Endothelial cell of umbilical vein (primary cell): ENCODE measurements around the gene TMEM11. TPM values are rescaled to one million over a fixed set of nuclear protein-coding genes. Genes with fewer than 3 reads are reported as not detected.

Source experiments
- BruUV-seq: library from RNA; stranded (reverse); fragments of 400-500 nt; replicated peaks from 2 replicates; lab custom pipeline; 2021; lab: Mats Ljungman, UMichigan
- CTCF ChIA-PET: fragments of 300-600, 350-600 bp; sonication (Branson Sonifier 250); formaldehyde crosslinking; loops from one replicate; lab custom pipeline; 2021; ENCODE audit warnings: antibody characterized with exemption, inconsistent platforms; lab: Charles Lee
- POLR2A ChIA-PET: fragments of 300-600, 350-600 bp; sonication (Branson Sonifier 250); formaldehyde crosslinking; loops from one replicate; lab custom pipeline; 2021; ENCODE audit warnings: antibody characterized with exemption, inconsistent platforms; lab: Charles Lee
- DNase-seq: peaks from one replicate; pipeline ENCODE4 v3.0.0-alpha.2; 2011; ENCODE audit warnings: low read depth, low spot score
- FAIRE-seq: peaks from 2 replicates; lab custom pipeline; 2011; peaks lifted over from hg19 to GRCh38; lab: Jason Lieb, UNC
- H2AFZ ChIP-seq: 2 replicates; pipeline ENCODE4 v1.6.0; 2012; ENCODE audit warnings: low read depth, low read length, control low read depth, inconsistent platforms
- H3K27ac ChIP-seq: 2 replicates; pipeline ENCODE4 v1.5.1; 2011; ENCODE audit warnings: low read depth, mild to moderate bottlenecking, control low read depth, low read length, moderate library complexity; ENCODE audit not compliant: insufficient read depth
- H3K27me3 ChIP-seq, 2 experiments: 2 replicates each; pipeline versions ENCODE4 v1.6.0 to v1.6.1; 2011; ENCODE audit warnings: low read length in 2 of 2, mixed read lengths in 1 of 2; ENCODE audit not compliant: control insufficient read depth in 2 of 2, insufficient read depth in 2 of 2
- H3K36me3 ChIP-seq, 2 experiments: 2 replicates in 1 of 2; 3 replicates in 1 of 2; pipeline ENCODE4 v1.5.1; 2011; ENCODE audit warnings: low read length in 2 of 2, mild to moderate bottlenecking in 1 of 2, moderate library complexity in 1 of 2; ENCODE audit not compliant: control insufficient read depth in 2 of 2, insufficient read depth in 2 of 2; ENCODE audit errors: extremely low read depth in 1 of 2
- H3K4me1 ChIP-seq: 3 replicates; pipeline ENCODE4 v1.5.1; 2011; ENCODE audit warnings: mild to moderate bottlenecking, low read length; ENCODE audit not compliant: control insufficient read depth, insufficient read depth; ENCODE audit errors: extremely low read depth
- H3K4me2 ChIP-seq: 2 replicates; pipeline ENCODE4 v1.6.1; 2011; ENCODE audit warnings: low read length, control low read depth, mixed read lengths; ENCODE audit not compliant: insufficient read depth
- H3K4me3 ChIP-seq, 3 experiments: fragments of 200-600 bp in 1 of 3; sonication (generic), shearing (Covaris generic) in 1 of 3; replicated peaks in 1 of 3; 2 replicates each; pipeline ENCODE4 v1.5.1; 2011 to 2016; ENCODE audit warnings: control low read depth in 3 of 3, low read length in 3 of 3, mild to moderate bottlenecking in 2 of 3, inconsistent platforms in 1 of 3, low read depth in 1 of 3, moderate library complexity in 1 of 3; ENCODE audit not compliant: insufficient read depth in 1 of 3
- H3K79me2 ChIP-seq: 2 replicates; pipeline ENCODE4 v1.6.0; 2012; ENCODE audit warnings: low read length, inconsistent platforms; ENCODE audit not compliant: control insufficient read depth, insufficient read depth
- H3K9ac ChIP-seq: replicated peaks from 2 replicates; pipeline ENCODE3; 2011; ENCODE audit warnings: low read length, control low read depth; ENCODE audit not compliant: insufficient read depth; ENCODE audit errors: extremely low read depth
- H3K9me1 ChIP-seq: replicated peaks from 3 replicates; pipeline ENCODE4 v1.6.0; 2011; ENCODE audit warnings: mild to moderate bottlenecking, low read length; ENCODE audit not compliant: control insufficient read depth, insufficient read depth; ENCODE audit errors: extremely low read depth
- H3K9me3 ChIP-seq: replicated peaks from 2 replicates; pipeline ENCODE4 v1.5.1; 2012; ENCODE audit warnings: low read length, inconsistent platforms; ENCODE audit not compliant: control insufficient read depth, insufficient read depth
- H4K20me1 ChIP-seq: replicated peaks from 2 replicates; pipeline ENCODE3; 2011; ENCODE audit warnings: mild to moderate bottlenecking, low read length; ENCODE audit not compliant: control insufficient read depth, insufficient read depth; ENCODE audit errors: extremely low read depth
- EZH2 ChIP-seq: IDR thresholded peaks from 2 replicates; pipeline ENCODE4 v1.6.1; 2012; ENCODE audit warnings: borderline replicate concordance, low read depth, mild to moderate bottlenecking, moderate library complexity, low read length, inconsistent platforms; ENCODE audit not compliant: severe bottlenecking
- FOS ChIP-seq: IDR thresholded peaks from 2 replicates; pipeline ENCODE4 v1.6.1; 2011; ENCODE audit warnings: mild to moderate bottlenecking, low read length, moderate library complexity, borderline replicate concordance; ENCODE audit not compliant: insufficient read depth
- JUN ChIP-seq: IDR thresholded peaks from 2 replicates; pipeline ENCODE4 v1.6.1; 2011; ENCODE audit warnings: borderline replicate concordance, low read depth; ENCODE audit not compliant: insufficient read length, insufficient read depth
- MAX ChIP-seq: IDR thresholded peaks from 2 replicates; pipeline ENCODE4 v1.6.1; 2011; ENCODE audit not compliant: insufficient read depth, insufficient read length
- MYC ChIP-seq: IDR thresholded peaks from one replicate; pipeline ENCODE4 v1.6.1; 2011; ENCODE audit warnings: mild to moderate bottlenecking, low read depth, low read length
- POLR2AphosphoS5 ChIP-seq: IDR thresholded peaks from 2 replicates; pipeline ENCODE4 v1.6.1; 2012; ENCODE audit warnings: low read depth, mild to moderate bottlenecking, control low read depth, low read length, moderate library complexity; ENCODE audit not compliant: insufficient read depth
- dilution Hi-C: fragments of 300-500 bp; cut with MboI; formaldehyde crosslinking; loops from one replicate; pipeline ENCODE4 v1.15.0; 2019; ENCODE audit warnings: low sequenced_read_pairs; ENCODE audit not compliant: extremely low pct_ligation_motif_present
- intact Hi-C: fragments of 100-400 bp; cut with micrococcal nuclease; formaldehyde crosslinking; loops from one replicate; pipeline ENCODE4 v1.10.0; 2022
- polyA plus RNA-seq, 4 experiments: library from polyadenylated mRNA; depleted of rRNA in 3 of 4; stranded (reverse) in 3 of 4; unstranded in 1 of 4; fragments of >200 nt; gene quantifications; 2 replicates each; pipeline versions ENCODE4 v1.2.1 to v1.2.3, GENCODE V29; 2011 to 2012; ENCODE audit warnings: missing spikeins in 1 of 4
- total RNA-seq: library from RNA; stranded (reverse); gene quantifications from 2 replicates; pipeline ENCODE4 v1.2.3, GENCODE V29; 2021
- TF ChIP-seq, protein P1 (sequence below), 2 donors: IDR thresholded peaks; 1 replicate in 1 of 2; 2 replicates in 1 of 2; pipeline ENCODE4 v1.5.1; 2011; ENCODE audit warnings: low read length in 2 of 2, mild to moderate bottlenecking in 2 of 2, moderate library complexity in 2 of 2, control low read depth in 1 of 2, inconsistent platforms in 1 of 2, low read depth in 1 of 2; ENCODE audit not compliant: insufficient read depth in 1 of 2; ENCODE audit errors: extremely low read depth in 1 of 2

The TMEM11 gene
- total and polyA plus RNA-seq, 2 donors (not counting 3 experiments of a cell fraction or from before 2014, with no cell fraction given): 27.4 to 79.9 TPM

DNA sequence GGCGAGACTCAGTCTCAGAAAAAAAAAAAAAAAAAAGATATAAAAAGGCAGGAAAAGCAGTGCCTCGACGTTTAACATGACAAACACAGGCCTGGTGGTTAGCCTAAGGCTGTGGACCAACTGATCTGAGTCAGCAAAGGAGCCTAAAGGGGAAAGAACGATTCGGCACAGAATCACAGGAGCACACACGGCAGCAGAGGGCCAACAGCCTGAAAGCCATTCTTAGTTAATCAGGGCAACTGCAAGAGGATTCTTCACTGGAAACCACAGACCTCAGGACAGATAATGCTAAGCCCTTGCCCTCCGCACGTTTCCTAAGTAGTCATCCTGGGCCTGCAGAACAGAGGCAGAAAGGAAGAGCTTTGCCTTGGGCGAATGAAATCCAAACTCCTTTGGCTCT lies 14.7 kb downstream of the TMEM11 start:
- POLR2A ChIA-PET: no interaction called here
- H4K20me1 ChIP-seq: no peaks in the 10 kb centered on the region

More for the DNA sequence above, 14.7 kb downstream of the TMEM11 start:
- Histone ChIP-seq H2AFZ (no peak overlapping the region), H3K4me2 (no peak overlapping the region), H3K27me3 (no peaks in the 10 kb centered on the region), H3K9me1 (no peaks in the 10 kb centered on the region), H3K36me3 (peaks cover 2 to 12% of the 10 kb centered on the region in 2 experiments), H3K79me2 (peaks cover 58% of the 10 kb centered on the region), H3K9me3 (no peaks in the 10 kb centered on the region), H3K4me3 (no peak overlapping the region), H3K9ac (no peak overlapping the region), H3K27ac (no peak overlapping the region), H3K4me1 (no peaks in the 10 kb centered on the region)
- BruUV-seq: no TSS peak
- DNase-seq (no peak), FAIRE-seq (peak; percentile 21)
- intact Hi-C loops: no loop called here
- TF ChIP-seq EZH2 (no peak), JUN (no peak), FOS (no peak), MYC (no peak), POLR2AphosphoS5 (no peak), MAX (no peak)
- TF ChIP-seq, protein P1, sequence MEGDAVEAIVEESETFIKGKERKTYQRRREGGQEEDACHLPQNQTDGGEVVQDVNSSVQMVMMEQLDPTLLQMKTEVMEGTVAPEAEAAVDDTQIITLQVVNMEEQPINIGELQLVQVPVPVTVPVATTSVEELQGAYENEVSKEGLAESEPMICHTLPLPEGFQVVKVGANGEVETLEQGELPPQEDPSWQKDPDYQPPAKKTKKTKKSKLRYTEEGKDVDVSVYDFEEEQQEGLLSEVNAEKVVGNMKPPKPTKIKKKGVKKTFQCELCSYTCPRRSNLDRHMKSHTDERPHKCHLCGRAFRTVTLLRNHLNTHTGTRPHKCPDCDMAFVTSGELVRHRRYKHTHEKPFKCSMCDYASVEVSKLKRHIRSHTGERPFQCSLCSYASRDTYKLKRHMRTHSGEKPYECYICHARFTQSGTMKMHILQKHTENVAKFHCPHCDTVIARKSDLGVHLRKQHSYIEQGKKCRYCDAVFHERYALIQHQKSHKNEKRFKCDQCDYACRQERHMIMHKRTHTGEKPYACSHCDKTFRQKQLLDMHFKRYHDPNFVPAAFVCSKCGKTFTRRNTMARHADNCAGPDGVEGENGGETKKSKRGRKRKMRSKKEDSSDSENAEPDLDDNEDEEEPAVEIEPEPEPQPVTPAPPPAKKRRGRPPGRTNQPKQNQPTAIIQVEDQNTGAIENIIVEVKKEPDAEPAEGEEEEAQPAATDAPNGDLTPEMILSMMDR (IDR thresholded peaks at IDR 0.05; ENCODE audit: extremely low read depth in 1 of 2, insufficient read depth in 1 of 2, low read depth in 1 of 2, low read length in 2 of 2): no peak
- CTCF ChIA-PET: interaction anchor here (1.2 kb wide), 1 partner anchor 79 kb away, joined by 3 read pairs; no protein-coding TSS in a partner anchor
- dilution Hi-C loops: no loop called here
